ENCODE results near the gene ABHD18.
"Not testable (repeated sequence)": the region's sequence is repeated elsewhere in the genome, so short reads cannot be mapped to it uniquely, and the experiment has no call there.

The ABHD18 gene

DNA sequence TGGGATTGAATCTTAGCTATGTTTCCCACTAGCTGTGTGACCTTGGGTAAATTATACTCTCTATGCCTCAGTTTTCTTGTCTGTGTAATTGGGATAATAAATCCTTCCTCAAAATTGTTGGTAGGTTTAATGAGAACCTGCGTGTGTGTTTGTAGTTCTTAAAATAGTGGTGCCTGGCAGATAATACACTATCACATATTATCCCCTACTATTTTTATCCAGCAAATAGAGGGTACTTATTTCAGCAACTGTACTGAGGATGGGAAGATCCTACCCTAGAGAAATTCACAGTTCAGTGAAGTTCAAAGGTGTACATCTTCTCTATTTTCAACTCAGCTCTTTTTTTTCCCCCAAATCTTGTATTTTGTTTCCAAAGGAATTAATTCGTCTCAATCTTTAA is 17.2 kb downstream of the ABHD18 start:
- H3K4me1 ChIP-seq (ENCODE audit: control insufficient read depth in 1 of 2, insufficient read depth in 1 of 2, low read depth in 1 of 2, low read length in 1 of 2): no peaks in the 10 kb centered on the region
- H3K27ac ChIP-seq: no peak overlapping the region
- TF ChIP-seq, protein P1, sequence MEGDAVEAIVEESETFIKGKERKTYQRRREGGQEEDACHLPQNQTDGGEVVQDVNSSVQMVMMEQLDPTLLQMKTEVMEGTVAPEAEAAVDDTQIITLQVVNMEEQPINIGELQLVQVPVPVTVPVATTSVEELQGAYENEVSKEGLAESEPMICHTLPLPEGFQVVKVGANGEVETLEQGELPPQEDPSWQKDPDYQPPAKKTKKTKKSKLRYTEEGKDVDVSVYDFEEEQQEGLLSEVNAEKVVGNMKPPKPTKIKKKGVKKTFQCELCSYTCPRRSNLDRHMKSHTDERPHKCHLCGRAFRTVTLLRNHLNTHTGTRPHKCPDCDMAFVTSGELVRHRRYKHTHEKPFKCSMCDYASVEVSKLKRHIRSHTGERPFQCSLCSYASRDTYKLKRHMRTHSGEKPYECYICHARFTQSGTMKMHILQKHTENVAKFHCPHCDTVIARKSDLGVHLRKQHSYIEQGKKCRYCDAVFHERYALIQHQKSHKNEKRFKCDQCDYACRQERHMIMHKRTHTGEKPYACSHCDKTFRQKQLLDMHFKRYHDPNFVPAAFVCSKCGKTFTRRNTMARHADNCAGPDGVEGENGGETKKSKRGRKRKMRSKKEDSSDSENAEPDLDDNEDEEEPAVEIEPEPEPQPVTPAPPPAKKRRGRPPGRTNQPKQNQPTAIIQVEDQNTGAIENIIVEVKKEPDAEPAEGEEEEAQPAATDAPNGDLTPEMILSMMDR (IDR thresholded peaks at IDR 0.05): no peak
- H3K4me3 ChIP-seq (ENCODE audit: low read depth in 1 of 2, low read length in 1 of 2): no peak overlapping the region
- H3K27me3 ChIP-seq: no peaks in the 10 kb centered on the region
- H3K9me3 ChIP-seq: no peaks in the 10 kb centered on the region
- H3K36me3 ChIP-seq: peaks cover 39% of the 10 kb centered on the region

GRCh38 chr4:127985989-127986388 is 20.8 kb downstream of the ABHD18 start:
- H3K9me3 ChIP-seq: no peaks in the 10 kb centered on the region
- TF ChIP-seq, protein P1 (IDR thresholded peaks at IDR 0.05): no peak

DNA sequence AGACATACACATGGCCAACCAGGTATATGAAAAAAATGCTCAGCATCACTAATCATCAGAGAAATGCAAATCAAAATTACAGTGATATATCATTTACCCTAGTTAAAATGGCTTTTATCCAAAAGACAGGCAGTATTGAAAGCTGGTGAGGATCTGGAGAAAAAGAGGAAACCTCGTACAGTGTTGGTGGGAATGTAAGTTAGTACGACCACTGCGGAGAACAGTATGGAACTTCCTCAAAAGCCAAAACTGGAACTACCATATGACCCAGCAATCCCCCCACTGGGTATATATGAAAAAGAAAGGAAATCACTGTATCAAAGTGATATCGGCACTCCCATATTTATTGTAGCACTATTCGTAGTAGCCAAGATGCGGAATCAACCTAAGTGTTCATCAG is 23.4 kb downstream of the ABHD18 start:
- H3K27ac ChIP-seq: no peak overlapping the region
- H3K27me3 ChIP-seq: no peaks in the 10 kb centered on the region
- peaks cover 58% of the 10 kb centered on the region for H3K36me3 ChIP-seq
- TF ChIP-seq, protein P1 (IDR thresholded peaks at IDR 0.05): no peak
- H3K4me1 ChIP-seq (ENCODE audit: control insufficient read depth in 1 of 2, insufficient read depth in 1 of 2, low read depth in 1 of 2, low read length in 1 of 2): peaks cover 11 to 12% of the 10 kb centered on the region in 2 experiments
- H3K9me3 ChIP-seq: no peaks in the 10 kb centered on the region
- no peak overlapping the region for H3K4me3 ChIP-seq (ENCODE audit: low read depth in 1 of 2, low read length in 1 of 2)

More at GRCh38 chr4:127985989-127986388, 20.8 kb downstream of the ABHD18 start:
- no peak overlapping the region for H3K27ac ChIP-seq
- H3K36me3 ChIP-seq: peaks cover 59% of the 10 kb centered on the region
- H3K27me3 ChIP-seq: no peaks in the 10 kb centered on the region
- H3K4me1 ChIP-seq (ENCODE audit: control insufficient read depth in 1 of 2, insufficient read depth in 1 of 2, low read depth in 1 of 2, low read length in 1 of 2): no peaks in the 10 kb centered on the region
- no peak overlapping the region for H3K4me3 ChIP-seq (ENCODE audit: low read depth in 1 of 2, low read length in 1 of 2)

GRCh38 chr4:127993151-127993550 is 27.9 kb downstream of the ABHD18 start:
- Histone ChIP-seq H3K4me1 (ENCODE audit: control insufficient read depth in 1 of 2, insufficient read depth in 1 of 2, low read depth in 1 of 2, low read length in 1 of 2) (peaks cover 12 to 15% of the 10 kb centered on the region in 2 experiments), H3K27ac (peak overlapping the region; percentile 59), H3K27me3 (no peaks in the 10 kb centered on the region), H3K9me3 (no peaks in the 10 kb centered on the region), H3K36me3 (peaks cover 22% of the 10 kb centered on the region), H3K4me3 (ENCODE audit: low read depth in 1 of 2, low read length in 1 of 2) (peak overlapping the region in 1 of 2 experiments; percentile 12)
- TF ChIP-seq, protein P1 (IDR thresholded peaks at IDR 0.05): no peak

GRCh38 chr4:127995776-127996175 is 30.6 kb downstream of the ABHD18 start:
- Histone ChIP-seq H3K27ac (no peak overlapping the region), H3K27me3 (no peaks in the 10 kb centered on the region), H3K9me3 (no peaks in the 10 kb centered on the region), H3K36me3 (peaks cover 4% of the 10 kb centered on the region), H3K4me3 (ENCODE audit: low read depth in 1 of 2, low read length in 1 of 2) (no peak overlapping the region), H3K4me1 (ENCODE audit: control insufficient read depth in 1 of 2, insufficient read depth in 1 of 2, low read depth in 1 of 2, low read length in 1 of 2) (peaks cover 12 to 15% of the 10 kb centered on the region in 2 experiments)
- TF ChIP-seq, protein P1 (IDR thresholded peaks at IDR 0.05): no peak

DNA sequence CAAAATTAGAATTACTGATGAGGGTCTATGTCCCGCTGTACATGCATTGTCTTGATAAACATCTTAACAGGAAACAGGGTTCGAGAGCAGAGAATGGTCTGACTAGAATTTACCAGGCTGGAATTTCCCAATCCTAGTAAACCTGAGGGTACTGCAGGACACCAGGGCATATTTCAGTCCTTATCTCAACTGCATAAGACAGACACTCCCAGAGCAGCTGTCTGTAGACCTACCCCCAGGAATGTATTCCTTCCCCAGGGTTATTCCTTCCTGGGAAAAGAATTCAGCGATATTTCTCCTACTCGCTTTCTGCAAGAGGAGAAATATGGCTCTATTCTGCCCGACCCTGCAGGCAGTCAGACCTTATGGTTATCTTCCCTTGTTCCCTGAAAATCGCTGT is 31.3 kb downstream of the ABHD18 start:
- peaks cover 12 to 15% of the 10 kb centered on the region in 2 experiments for H3K4me1 ChIP-seq (ENCODE audit: control insufficient read depth in 1 of 2, insufficient read depth in 1 of 2, low read depth in 1 of 2, low read length in 1 of 2)
- not testable (repeated sequence) for H3K27ac ChIP-seq; H3K9me3 ChIP-seq; H3K36me3 ChIP-seq; H3K27me3 ChIP-seq; H3K4me3 ChIP-seq (ENCODE audit: low read depth in 1 of 2, low read length in 1 of 2)
